ENCODE measurements around the gene MKNK2. TPM values are rescaled to one million over a fixed set of nuclear protein-coding genes. Genes with fewer than 3 reads are reported as not detected.
"Not testable (repeated sequence)": the region's sequence is repeated elsewhere in the genome, so short reads cannot be mapped to it uniquely, and the experiment has no call there.

MKNK2 gene
- total and polyA plus RNA-seq, 4 donors = 22.2 to 66.0 (median 57.8) TPM

GRCh38 chr19:2039089-2039958 is 11.7 kb downstream of the MKNK2 start:
- Histone ChIP-seq H3K9me3 (ENCODE audit: control insufficient read depth, insufficient read depth, low read length) (peaks cover 3% of the 10 kb centered on the region), H3K27ac (ENCODE audit: low read depth, low read length) (no peak overlapping the region), H3K4me3 (ENCODE audit: low read depth, low read length) (no peak overlapping the region), H3K27me3 (ENCODE audit: control insufficient read depth, insufficient read depth, low read length) (no peaks in the 10 kb centered on the region), H3K4me1 (ENCODE audit: control insufficient read depth, insufficient read depth, low read length) (peaks cover 39% of the 10 kb centered on the region), H3K36me3 (ENCODE audit: control insufficient read depth, insufficient read depth, low read length) (peaks cover 65% of the 10 kb centered on the region)
- DNase-seq (ENCODE audit: low read depth in 4 of 6, low spot score in 6 of 6) = no peak
- 91% methylated on average over 15 of the region's 30 CpGs for WGBS (ENCODE audit: insufficient coverage)

GRCh38 chr19:2038284-2039088 is 12.6 kb downstream of the MKNK2 start:
- peaks cover 58% of the 10 kb centered on the region for H3K36me3 ChIP-seq (ENCODE audit: control insufficient read depth, insufficient read depth, low read length)

DNA sequence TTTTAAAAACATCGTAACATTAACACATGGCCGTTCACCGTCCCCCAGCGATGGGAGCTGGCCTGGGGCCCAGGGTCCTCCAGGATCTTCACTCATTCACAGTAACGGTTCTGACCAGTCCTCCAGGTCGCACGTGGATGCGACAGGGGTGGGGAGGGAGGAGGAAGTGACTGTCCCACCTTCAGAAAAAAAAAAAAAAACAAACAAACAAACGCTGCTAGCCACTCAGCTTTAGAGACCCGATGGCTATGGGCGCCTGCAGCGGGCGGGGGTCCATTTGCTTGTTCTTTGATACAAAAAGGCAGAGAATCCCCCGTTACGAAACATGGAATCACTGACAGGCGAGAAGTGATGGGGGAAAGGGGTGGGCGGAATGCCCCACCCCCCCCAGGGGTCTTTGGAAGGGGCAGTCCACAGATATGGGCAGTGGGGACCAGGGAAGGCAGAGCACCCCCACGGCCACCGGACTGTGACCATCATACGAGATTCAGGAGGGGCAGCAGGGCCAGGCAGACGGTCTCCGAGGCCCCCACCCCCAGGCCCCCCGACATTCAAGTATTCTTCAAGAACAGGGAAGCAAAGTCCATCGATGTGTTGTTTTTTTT is 13.3 kb downstream of the MKNK2 start:
- DNase-seq (ENCODE audit: low read depth in 4 of 6, low spot score in 6 of 6) = no peak
- peaks cover 51% of the 10 kb centered on the region for H3K36me3 ChIP-seq (ENCODE audit: control insufficient read depth, insufficient read depth, low read length)
- peaks cover 3% of the 10 kb centered on the region for H3K9me3 ChIP-seq (ENCODE audit: control insufficient read depth, insufficient read depth, low read length)
- no peaks in the 10 kb centered on the region for H3K27me3 ChIP-seq (ENCODE audit: control insufficient read depth, insufficient read depth, low read length)
- WGBS (ENCODE audit: insufficient coverage) = 93% methylated on average over 6 of the region's 24 CpGs
- H3K4me1 ChIP-seq (ENCODE audit: control insufficient read depth, insufficient read depth, low read length) = peaks cover 36% of the 10 kb centered on the region
- H3K4me3 ChIP-seq (ENCODE audit: low read depth, low read length) = no peak overlapping the region
- no peak overlapping the region for H3K27ac ChIP-seq (ENCODE audit: low read depth, low read length)

More at GRCh38 chr19:2038284-2039088, 12.6 kb downstream of the MKNK2 start:
- no peak for DNase-seq (ENCODE audit: low read depth in 4 of 6, low spot score in 6 of 6)
- Histone ChIP-seq H3K4me1 (ENCODE audit: control insufficient read depth, insufficient read depth, low read length) (peaks cover 38% of the 10 kb centered on the region), H3K4me3 (ENCODE audit: low read depth, low read length) (no peak overlapping the region), H3K27ac (ENCODE audit: low read depth, low read length) (no peak overlapping the region), H3K9me3 (ENCODE audit: control insufficient read depth, insufficient read depth, low read length) (peaks cover 3% of the 10 kb centered on the region), H3K27me3 (ENCODE audit: control insufficient read depth, insufficient read depth, low read length) (no peaks in the 10 kb centered on the region)
- WGBS (ENCODE audit: insufficient coverage) = 82% methylated on average over 39 of the region's 44 CpGs

- WGBS (ENCODE audit: insufficient coverage) = 86% methylated on average over 2 of the region's 8 CpGs
- H3K27ac ChIP-seq (ENCODE audit: low read depth, low read length) = no peak overlapping the region
- peaks cover 37% of the 10 kb centered on the region for H3K4me1 ChIP-seq (ENCODE audit: control insufficient read depth, insufficient read depth, low read length)
- H3K9me3 ChIP-seq (ENCODE audit: control insufficient read depth, insufficient read depth, low read length) = peaks cover 3% of the 10 kb centered on the region
- H3K27me3 ChIP-seq (ENCODE audit: control insufficient read depth, insufficient read depth, low read length) = no peaks in the 10 kb centered on the region
- peaks cover 40% of the 10 kb centered on the region for H3K36me3 ChIP-seq (ENCODE audit: control insufficient read depth, insufficient read depth, low read length)
- no peak for DNase-seq (ENCODE audit: low read depth in 4 of 6, low spot score in 6 of 6)
- H3K4me3 ChIP-seq (ENCODE audit: low read depth, low read length) = no peak overlapping the region
Measured at GRCh38 chr19:2036424-2036823, 14.6 kb downstream of the MKNK2 start.

GRCh38 chr19:2035590-2035991 is 15.5 kb downstream of the MKNK2 start:
- no peaks in the 10 kb centered on the region for H3K27me3 ChIP-seq (ENCODE audit: control insufficient read depth, insufficient read depth, low read length)
- no peak for DNase-seq (ENCODE audit: low read depth in 4 of 6, low spot score in 6 of 6)
- H3K4me3 ChIP-seq (ENCODE audit: low read depth, low read length) = no peak overlapping the region
- H3K4me1 ChIP-seq (ENCODE audit: control insufficient read depth, insufficient read depth, low read length) = peaks cover 31% of the 10 kb centered on the region
- WGBS (ENCODE audit: insufficient coverage) = 63% methylated on average over 13 of the region's 14 CpGs
- H3K36me3 ChIP-seq (ENCODE audit: control insufficient read depth, insufficient read depth, low read length) = peaks cover 31% of the 10 kb centered on the region
- H3K9me3 ChIP-seq (ENCODE audit: control insufficient read depth, insufficient read depth, low read length) = peaks cover 3% of the 10 kb centered on the region
- H3K27ac ChIP-seq (ENCODE audit: low read depth, low read length) = no peak overlapping the region

- H3K36me3 ChIP-seq (ENCODE audit: control insufficient read depth, insufficient read depth, low read length) = peaks cover 25% of the 10 kb centered on the region
- 34% methylated on average over 30 of the region's 34 CpGs for WGBS (ENCODE audit: insufficient coverage)
- H3K27me3 ChIP-seq (ENCODE audit: control insufficient read depth, insufficient read depth, low read length) = no peaks in the 10 kb centered on the region
- no peak overlapping the region for H3K27ac ChIP-seq (ENCODE audit: low read depth, low read length)
- peaks cover 3% of the 10 kb centered on the region for H3K9me3 ChIP-seq (ENCODE audit: control insufficient read depth, insufficient read depth, low read length)
- peaks cover 27% of the 10 kb centered on the region for H3K4me1 ChIP-seq (ENCODE audit: control insufficient read depth, insufficient read depth, low read length)
- H3K4me3 ChIP-seq (ENCODE audit: low read depth, low read length) = no peak overlapping the region
- no peak for DNase-seq (ENCODE audit: low read depth in 4 of 6, low spot score in 6 of 6)
Measured at GRCh38 chr19:2034729-2035589, 16.1 kb downstream of the MKNK2 start.

- not testable (repeated sequence) for H3K9me3 ChIP-seq (ENCODE audit: control insufficient read depth, insufficient read depth, low read length); H3K27ac ChIP-seq (ENCODE audit: low read depth, low read length); DNase-seq (ENCODE audit: low read depth in 4 of 6, low spot score in 6 of 6); H3K4me3 ChIP-seq (ENCODE audit: low read depth, low read length); H3K27me3 ChIP-seq (ENCODE audit: control insufficient read depth, insufficient read depth, low read length)
- Histone ChIP-seq H3K4me1 (ENCODE audit: control insufficient read depth, insufficient read depth, low read length) (peaks cover 25% of the 10 kb centered on the region), H3K36me3 (ENCODE audit: control insufficient read depth, insufficient read depth, low read length) (peaks cover 18% of the 10 kb centered on the region)
- 91% methylated on average over 15 of the region's 15 CpGs for WGBS (ENCODE audit: insufficient coverage)
Measured at GRCh38 chr19:2034253-2034652, 16.8 kb downstream of the MKNK2 start.

GRCh38 chr19:2033825-2034159 is 17.3 kb downstream of the MKNK2 start:
- DNase-seq (ENCODE audit: low read depth in 4 of 6, low spot score in 6 of 6) = no peak
- Histone ChIP-seq H3K9me3 (ENCODE audit: control insufficient read depth, insufficient read depth, low read length) (peaks cover 3% of the 10 kb centered on the region), H3K4me1 (ENCODE audit: control insufficient read depth, insufficient read depth, low read length) (peaks cover 23% of the 10 kb centered on the region), H3K36me3 (ENCODE audit: control insufficient read depth, insufficient read depth, low read length) (peaks cover 14% of the 10 kb centered on the region), H3K27me3 (ENCODE audit: control insufficient read depth, insufficient read depth, low read length) (no peaks in the 10 kb centered on the region), H3K27ac (ENCODE audit: low read depth, low read length) (no peak overlapping the region), H3K4me3 (ENCODE audit: low read depth, low read length) (no peak overlapping the region)
- 64% methylated on average over 8 of the region's 9 CpGs for WGBS (ENCODE audit: insufficient coverage)
